Peyer's patch (tissue), 4 donors: ENCODE measurements around the gene INPP5F.

Source experiments
- CTCF ChIP-seq, 6 experiments: fragments of 450-650 bp in 4 of 6; fragments of 200-600 bp in 2 of 6; sonication (generic) in 1 of 6; IDR thresholded peaks; one replicate each; pipeline ENCODE4 v1.5.1; 2017 to 2019; ENCODE audit warnings: antibody characterized with exemption in 6 of 6, mild to moderate bottlenecking in 3 of 6, moderate library complexity in 1 of 6
- POLR2A ChIP-seq, 2 donors: fragments of 450-650 bp; IDR thresholded peaks; one replicate each; pipeline ENCODE4 v1.5.1; 2017; ENCODE audit warnings: antibody characterized with exemption in 2 of 2, mild to moderate bottlenecking in 2 of 2, moderate library complexity in 2 of 2

- TF ChIP-seq CTCF (IDR thresholded peaks at IDR 0.05) (no peak), POLR2A (IDR thresholded peaks at IDR 0.05) (no peak)
Observed at GRCh38 chr10:119826771-119827170, 100.9 kb downstream of the INPP5F start.
